DMS 273 treated with DMSO at 0.1 percent for 48 hours (cell line): ENCODE results near the gene ENHO.

Experiments
- DNase-seq: peaks from one replicate; lab custom pipeline; 2025; lab: John Stamatoyannopoulos, UW

The ENHO gene

DNA sequence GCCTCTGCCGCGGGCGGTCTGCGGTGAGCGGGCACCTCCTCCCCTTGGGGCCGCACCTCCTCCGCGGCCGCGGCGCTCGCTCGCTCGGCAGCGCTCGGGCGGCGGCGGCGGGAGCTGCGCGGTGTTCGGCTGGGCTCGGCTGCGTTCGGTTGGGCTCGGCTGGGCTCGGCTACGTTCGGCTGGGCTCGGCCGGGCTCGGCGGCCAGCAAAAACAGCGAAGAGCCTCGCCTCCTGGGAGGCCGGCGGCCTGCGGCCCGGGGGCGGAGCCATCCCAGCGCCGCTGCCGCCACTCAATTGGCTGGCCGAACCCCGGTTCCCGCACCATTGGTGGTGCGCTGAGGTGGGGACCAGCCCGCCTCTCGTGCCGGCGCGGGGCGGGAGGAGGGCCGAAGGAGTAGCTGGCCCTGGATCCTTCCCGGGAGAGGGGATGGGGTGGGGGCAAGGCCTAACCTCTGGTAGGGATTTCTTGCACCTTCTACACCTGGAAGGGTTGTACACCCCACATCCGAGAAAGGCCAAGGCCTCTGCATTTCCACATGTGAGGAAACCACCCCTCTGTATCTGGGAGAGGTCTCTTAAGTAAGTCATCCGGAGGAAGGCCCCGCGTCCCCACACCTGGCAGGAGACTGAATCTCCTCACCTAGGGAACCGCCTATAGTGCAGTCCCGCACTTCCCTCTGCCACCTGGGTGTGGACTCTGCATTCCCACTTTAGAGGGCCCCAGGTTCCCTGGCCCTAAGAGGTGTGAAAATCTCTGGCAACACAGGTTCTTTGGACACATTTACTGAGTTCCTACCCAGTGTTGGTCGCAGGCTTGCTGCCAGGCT is at the start of gene ENHO:
Gene ENHO (minus strand): TSS at position 20 of the 827 bp plus-strand sequence. CDS start 1,295 bp downstream, outside the sequence.
- DNase-seq = peak; percentile 64

DNA sequence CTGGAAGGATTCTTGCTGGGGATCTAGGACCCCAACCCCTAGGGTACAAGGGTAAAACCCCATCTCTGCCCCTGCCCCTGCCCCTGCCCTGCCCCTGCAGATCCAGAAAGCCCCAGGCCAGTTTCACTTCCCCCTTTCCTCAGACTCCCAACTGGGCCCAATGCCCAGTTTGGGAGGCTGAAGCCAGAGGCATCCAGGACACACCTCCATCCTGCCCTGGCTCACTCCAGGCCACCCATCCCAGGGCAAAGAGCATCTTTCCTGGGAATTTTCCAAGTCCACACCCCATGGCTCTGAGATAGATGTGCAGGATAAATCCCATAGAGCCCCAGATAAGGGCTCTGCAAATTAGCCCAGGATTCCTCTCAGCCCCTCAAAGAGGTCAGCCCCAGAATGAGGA is 49.3 kb upstream of the ENHO start:
- no peak for DNase-seq

DNA sequence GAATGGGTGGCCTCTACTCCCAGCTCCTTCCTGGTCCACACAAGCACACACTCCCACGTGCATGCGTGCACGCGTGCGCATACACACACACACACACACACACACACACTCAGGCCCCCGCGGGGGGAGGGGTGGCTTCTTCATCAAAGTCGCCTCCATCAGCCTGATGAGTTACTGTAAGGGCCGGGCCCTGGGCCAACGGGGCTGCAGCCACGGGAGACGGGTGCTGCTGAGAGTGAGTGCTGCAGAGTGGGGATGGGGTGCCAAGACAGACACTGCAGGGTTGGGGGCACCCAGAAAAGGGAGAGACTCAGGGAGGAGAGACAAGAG is 48.7 kb upstream of the ENHO start:
- no peak for DNase-seq

DNA sequence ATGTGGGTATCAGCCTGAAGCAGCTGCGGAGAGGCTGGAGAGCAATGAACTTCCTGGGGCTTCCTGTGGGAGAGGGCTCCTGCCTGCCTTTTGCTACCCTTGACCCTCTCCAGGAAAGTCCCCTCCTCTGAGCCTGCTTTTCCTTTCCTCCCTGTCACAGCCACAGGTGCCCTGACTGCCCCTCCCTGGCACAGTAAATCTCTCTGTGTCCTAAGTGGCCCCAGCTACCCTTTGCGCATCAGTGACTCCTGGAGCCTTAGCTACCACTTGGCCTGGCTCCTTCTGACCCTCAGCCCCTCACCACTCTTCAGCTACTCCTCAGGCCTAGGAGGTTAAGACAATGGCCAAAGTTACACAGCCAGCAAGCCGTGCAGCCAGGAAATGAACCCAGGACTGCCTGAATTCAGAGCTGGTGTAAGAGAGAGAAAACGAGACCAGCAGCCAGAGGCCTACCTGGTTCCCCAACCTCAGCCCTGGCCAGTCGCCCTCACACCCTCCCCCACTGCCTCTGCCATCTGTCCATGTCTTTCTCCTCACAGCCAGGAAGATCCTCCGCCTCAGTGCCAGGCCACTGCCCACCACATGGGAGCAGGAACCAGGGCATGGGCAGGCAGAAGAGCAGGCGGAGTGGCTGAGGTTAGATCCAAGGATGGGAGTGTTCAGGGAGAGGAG is 48.2 kb upstream of the ENHO start:
- peak; percentile 34 for DNase-seq

DNA sequence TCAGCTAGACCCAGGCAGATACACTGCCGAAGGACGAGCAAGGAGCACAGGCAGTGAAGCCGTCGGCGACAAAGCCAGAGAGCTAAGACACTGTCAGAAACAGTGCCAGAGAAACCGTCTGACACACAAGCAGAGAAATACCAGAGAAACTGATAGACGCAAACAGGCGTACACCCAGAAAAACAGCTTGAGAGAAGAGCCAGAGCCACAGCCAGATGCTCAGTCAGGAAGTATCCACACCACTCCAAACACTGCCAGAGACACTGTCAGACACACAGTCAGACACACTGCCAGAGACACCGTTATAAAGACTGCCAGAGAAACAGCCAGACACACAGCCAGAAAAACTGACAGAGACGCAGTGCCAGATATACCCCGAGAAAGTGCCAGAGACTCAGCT is 47.6 kb upstream of the ENHO start:
- DNase-seq = peak; percentile 31

DNA sequence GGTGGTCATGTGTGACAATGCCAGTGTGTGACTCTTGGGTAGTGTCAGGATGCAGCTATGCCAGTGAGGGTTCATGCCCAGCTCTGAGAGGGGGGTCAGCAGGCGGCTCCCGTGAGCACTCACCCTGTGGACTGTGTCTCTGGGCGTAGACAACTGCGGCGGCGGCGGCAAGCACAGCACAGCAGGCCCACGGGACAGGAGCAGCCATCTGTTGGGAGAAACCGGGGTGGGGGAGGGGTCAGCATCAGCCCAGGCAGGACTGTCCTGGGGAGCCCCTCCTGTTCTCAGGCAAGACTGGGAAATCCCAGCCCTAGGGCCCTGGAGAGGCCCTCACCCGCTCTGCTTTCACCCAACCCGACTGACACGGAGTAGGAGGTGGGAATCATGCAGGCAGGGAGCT is 46.0 kb upstream of the ENHO start:
- peak; percentile 18 for DNase-seq

DNA sequence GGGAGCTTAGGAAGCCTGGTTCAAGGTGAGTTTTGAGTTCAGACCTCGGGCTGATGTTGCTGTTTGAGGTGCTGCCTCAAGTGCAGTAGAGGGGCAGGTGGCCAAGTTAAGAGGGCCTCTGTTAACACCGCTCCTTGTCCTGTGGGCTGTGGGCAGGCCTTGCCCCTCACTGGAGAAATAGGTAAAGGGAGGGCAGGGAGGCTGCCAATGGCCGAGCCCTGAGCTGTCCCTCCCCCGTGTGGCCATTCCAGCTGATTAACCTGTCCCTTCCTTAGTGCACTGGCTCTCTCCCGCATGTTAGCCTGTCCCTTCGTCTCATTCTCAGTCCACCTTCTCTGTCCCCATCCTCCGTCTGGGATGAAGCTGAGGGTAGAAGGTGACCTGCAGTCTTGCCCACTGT is 45.3 kb upstream of the ENHO start:
- no peak for DNase-seq

DNA sequence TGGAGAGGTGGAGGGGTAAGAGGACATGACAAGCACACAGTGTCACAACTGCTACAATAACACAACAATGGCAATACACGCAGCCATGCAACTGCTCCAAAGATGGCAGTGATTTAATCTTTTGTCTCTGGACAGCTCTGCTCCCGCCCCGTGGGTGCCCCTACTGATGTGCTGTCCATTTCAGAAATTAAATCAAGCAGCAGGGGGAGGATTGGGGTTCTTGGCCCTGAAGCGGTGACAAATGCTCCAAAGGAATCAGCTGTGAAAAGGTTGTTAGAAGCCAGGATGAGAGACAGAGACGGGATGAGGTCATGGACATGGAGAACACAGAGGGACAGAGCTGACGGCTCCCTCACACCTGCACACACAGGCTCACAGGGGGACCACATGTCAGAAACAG is 44.2 kb upstream of the ENHO start:
- DNase-seq = no peak

DNA sequence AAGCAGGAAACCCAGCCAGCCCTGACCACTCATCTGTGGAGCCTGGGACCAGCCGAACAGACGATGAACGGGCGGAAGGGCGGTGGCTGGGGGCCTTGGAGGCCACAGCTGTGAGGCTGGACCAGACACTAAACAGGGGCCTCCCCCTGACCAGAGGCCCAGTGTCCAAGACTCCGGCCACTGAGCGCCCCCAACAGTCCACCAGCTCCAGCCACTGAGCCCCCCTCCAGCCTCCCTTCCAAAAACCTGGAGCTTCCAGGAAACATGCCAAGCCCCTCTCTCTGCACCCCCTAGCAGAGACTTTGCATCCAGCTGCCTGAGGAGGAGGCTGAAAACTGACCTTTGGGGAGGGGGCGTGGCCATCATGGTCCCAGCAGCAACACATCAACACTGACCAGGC is 43.5 kb upstream of the ENHO start:
- no peak for DNase-seq

DNA sequence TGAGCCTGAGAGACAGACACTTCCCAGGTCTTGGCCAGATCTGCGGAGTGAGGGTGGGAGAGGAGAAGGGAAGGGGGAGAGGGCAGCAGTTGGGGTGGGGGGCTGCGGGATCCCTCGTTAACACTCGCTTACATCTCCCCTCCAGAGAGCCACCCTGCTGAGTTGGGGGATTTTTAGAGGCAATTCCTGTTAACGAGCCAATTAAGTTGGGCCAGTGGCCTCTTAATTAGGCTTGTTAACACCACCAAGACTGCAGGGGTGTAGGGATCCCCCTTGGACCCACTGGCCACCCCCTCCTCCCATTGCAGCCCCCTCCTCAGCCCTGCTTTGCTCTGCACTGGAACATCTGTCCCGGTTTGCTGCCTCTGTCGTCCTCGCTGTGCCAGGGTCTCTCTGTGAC is 43.1 kb upstream of the ENHO start:
- DNase-seq = no peak

DNA sequence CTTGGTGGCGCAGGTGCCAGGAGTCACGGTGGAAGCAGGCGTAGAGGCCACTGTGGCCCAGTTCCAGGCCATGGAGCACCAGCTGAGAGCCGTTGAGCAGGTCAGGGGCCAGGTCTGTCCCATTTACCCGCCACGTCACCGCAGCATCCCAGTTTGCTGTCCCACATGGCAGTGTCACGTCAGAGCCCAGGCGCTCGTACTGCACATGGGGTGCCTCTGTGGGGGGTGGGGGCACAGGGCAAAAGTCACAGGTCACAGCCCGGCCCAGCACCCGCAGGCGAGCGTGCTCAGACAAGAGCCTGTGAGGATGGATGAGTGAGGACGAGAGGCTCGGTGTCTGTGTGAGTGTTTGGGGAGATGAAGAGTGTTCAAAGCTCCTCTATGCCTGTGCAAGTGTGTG is 41.8 kb upstream of the ENHO start:
- no peak for DNase-seq

DNA sequence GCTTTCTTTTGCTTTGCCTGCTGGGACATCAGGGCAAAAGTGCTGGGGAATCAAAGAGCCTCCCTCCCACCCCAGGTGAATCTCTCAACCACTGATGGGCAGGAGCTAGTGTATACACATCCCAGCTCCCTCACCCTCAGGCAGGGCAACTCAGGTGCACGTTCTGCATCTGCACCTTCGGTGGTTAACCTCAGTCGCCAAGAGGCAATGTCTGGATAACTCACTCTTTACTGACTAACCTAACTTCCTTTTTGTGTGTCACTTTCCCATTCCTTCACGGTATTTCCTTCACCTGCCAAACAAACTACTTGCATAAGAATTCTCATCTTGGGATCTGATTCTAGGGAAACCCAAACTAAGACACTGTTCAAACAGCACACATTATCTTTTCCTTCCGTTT is 40.5 kb upstream of the ENHO start:
- DNase-seq = no peak

DNA sequence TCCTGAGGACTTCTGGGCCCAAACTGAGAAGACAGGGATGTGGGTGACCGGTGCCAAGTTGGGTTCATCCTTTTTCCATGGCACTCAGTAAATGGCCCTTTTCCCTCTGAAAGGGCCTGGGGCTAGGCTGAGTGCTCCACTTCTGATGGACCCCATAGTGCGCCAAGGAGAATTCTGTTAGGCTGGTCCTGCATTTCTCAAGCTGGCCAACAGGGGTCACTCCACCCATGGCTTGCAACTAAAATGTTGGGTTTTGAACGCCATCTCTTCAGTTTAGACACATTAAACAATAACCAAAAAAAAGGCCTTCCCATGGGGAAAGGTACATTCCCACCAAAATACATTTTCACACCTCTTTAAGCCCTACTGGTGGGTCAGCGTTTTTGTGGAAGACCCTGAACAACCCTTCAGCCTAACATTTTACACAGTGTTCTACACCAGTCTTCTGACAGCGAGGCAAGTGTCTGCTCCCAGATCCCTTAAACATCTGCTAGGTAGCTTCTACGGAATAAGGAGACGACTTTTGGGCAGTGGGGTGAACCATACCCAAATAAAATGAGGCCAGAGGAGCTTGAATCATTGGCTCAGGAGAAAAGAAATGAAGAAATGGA is 39.5 kb upstream of the ENHO start:
- no peak for DNase-seq

DNA sequence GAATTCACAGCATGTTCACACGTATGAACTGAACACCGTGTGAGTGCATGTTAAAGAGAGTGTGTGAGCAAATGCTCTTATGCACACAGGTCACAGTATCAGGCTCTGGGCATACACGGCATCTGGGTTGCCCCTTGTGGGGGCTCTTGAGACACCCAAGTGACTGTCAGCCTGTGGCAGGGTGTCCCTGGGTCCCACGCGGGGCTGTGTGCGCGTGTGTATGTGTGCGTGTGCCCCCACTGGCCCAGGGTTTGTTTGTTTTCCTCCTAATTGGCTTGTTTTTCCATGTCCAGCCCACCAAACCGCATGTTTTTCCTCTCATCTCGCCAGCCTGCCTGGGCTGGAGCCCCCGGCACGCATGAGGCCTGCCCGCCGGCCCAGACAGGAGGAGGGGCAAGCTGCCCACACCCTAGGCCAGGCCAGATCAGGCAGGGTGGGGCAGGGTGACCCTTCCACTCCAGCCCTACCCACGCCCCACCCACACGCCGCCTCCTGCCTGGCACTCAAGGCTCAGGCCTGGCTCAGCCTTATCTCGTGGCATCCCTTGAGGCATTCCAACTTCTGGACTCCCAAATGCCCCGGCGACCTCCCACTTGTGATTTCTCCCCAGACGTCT is 37.9 kb upstream of the ENHO start:
- DNase-seq = no peak

DNA sequence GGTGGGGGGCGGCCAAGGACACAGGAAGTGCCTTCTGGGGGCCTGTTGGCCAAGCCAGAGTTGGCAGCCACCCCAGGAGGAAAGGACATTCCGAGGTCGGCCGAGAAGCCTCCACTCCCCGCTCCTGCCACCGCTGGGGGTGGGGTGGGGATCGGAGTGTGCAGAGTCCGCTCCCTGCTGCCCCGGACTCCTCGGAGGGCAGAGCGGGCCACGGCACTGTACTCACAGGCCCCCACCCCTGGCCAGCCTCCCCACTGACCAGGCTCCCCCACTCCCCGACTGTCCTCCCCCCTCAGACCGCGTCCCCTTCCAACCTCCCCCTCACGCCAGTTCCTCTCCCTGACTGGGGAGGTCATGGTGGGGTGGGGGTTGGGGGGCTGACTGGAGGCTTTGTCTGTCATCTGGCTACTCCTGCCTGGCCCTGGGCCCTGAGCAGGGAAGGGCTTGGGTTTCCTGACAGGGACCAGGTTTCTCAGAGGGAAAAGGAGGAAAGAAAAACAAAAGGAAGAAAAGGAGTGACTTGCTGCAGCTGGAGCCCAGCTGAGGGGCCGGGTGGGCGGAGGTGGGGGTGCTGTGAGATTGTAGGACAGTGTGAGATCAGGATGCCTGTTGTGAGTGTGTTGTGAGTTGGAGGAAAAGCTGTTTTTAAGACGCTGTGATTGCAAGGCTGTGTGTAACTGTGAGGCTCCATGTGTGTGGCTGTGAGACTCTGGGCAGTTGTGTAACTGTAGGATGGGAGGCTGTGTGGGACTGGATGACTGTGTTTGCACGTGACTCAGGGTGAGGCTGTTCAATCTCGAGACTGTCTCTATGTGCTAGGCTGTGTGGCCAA is 37.0 kb upstream of the ENHO start:
- DNase-seq = no peak

DNA sequence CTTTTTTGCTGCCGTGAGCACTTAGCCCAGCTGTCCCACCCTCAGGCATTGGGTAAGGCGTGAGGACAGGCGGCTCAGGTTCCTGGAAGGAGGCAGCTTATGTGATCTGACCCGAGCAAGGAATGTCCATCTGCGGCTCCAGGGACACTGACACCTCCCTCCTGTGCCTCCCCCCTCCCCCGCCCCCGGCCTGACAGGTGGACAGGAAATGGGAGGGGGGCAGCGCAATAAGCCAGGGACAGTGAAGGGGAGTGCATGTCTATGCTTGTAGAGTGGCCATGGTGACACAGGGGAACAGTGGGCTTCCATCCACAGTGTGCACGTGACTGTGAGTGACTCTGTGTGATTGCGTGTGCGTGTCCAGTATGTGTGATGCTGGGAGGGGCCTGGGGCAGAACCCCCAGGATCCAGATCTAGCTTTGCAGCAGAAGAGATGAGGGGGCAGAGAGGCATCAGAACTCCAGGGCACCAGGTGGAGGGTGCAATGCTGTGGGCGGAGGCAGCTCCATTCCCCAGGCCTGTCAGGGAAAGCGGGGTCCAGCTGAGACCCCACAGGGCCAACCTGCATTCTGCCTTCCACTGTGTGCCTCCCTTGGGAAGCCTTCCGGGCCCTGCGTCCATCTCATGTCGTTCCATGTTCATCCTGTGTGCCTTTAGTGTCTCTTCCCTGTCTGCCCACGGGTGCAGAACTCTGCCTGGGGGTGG is 36.3 kb upstream of the ENHO start:
- DNase-seq = no peak

DNA sequence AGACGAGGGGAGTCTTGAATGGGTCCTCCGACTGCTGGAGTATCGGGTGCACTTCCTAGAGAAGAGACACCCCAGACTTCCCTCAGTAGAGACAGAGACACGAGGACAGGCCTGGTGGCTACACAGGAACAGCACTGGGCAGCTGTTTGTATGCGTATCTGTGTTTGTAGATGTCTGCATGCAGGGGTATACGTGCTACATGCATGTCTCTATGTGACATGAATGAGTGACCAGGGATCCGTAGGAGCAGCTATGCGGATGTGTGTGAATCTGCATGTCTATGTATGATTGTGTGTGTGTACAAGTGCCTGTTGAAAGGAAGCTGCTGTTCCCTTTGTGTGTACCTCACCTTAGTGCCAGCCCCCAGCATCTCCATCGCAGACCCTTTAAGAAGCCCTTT is 35.6 kb upstream of the ENHO start:
- no peak for DNase-seq

DNA sequence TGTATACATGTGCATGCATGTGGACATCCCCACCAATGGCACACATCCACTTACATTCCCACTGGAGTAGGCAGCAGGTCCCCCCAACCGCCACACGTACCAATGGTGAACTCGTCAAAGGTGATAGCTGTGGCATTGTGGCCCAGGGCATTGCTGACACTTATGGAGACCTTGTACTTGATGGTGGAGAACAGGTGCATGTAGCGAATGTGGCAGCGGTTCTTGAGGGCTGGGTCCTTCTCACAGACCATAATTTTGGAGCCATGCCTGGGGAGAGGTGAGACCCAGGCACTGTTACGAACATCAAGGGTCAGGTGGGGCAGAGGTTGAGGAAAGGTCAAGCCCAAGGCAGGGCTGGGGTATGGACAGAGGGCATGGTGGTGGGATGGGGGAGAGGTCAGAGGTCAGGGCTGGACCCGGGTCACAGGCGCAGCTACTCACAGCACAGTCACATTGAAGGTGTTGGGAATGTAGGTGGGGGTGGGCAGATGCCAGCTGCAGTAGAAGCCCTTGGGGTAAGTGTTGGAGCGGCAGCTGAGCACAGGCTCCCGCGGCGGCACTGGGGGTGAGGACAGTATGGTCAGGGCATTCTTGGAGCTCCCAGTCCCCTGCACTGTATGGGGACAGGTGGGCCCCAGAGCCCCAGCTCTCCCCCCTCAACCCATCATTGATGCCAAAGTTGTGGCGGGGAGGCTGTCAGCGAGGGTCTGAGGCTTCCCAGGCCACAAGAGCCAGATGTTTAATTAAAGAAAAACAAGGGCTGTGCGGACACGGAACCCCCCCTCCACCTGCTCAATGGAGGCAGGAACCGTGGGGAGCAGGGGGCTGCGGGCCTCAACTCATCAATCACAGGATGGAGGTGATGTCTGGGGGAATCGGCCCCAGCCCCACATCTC is 34.9 kb upstream of the ENHO start:
- no peak for DNase-seq

DNA sequence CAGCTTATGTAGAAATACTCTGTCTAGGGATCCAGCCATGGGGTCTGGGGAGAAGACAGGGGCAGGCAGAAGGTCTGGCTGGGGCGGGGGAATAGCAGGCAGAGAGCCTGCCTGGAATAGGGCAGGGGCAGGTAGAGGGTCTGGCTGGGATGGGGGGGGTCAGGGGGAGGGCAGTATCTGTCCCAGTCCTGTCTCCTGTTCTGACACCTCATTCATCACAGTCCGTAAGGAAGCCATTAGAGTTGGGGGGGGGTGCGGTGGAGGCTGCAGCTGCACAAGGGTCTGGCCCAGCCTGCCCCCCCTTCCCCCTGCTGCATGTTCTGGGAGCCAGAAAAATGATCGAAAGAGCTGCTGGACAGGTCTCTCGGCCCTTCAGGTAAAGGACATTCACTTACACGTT is 34.2 kb upstream of the ENHO start:
- no peak for DNase-seq

DNA sequence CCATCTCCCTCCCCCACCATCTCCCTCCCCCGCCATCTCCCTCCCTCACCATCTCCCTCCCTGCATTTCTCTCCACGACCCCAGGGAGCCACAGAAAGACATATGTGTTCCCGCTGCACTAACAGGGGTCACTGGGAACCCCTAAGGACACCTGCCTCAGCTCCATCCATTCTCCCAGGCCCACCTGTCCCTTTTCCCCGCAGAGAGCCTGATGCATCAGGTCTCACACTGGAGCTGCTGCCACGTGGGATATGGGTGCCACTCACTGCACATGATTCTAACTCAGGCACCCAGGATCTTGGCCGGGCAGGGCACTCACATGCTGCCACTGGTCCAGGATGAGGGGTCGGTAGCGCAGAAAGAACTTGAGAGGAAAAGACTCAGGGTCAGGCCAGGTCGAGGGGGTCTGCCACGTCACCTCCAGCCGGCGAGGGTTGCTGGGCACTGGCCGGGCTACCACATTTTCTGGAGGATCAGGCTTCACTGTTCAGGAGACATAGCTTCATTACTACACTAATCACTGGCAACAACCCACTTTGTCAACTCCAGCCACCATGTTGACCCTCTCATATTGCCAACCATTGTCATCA is 33.2 kb upstream of the ENHO start:
- DNase-seq = no peak
